ENCODE data around the gene CCDC57. TPM values are rescaled to one million over a fixed set of nuclear protein-coding genes. Genes with fewer than 3 reads are reported as not detected.
"Not testable (repeated sequence)": the region's sequence is repeated elsewhere in the genome, so short reads cannot be mapped to it uniquely, and the experiment has no call there.

Gene CCDC57
- total RNA-seq, 1 donor from 2014 or later = 18.6 TPM

GRCh38 chr17:82152556-82153294, 59.9 kb downstream of the CCDC57 start:
- no peak for DNase-seq

DNA sequence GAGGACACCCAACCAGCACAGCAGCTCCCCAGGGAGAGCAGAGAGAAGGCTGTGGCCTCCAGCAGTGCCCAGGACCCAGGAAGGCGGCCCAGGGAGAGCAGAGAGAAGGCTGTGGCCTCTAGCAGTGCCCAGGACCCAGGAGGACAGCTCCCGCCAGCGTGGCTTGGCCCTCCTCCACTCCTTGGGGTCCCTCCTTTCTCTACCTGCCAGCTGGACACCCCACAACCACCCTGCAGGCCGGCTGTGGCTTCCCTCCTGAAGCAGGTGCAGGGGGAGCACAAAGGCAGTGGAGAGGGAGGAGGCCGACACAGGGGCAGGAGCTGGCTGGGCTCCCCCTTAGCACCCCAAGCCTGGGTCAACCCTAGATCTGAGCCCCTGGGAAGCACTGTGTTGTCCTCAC, 60.5 kb downstream of the CCDC57 start:
- no peak for DNase-seq

DNA sequence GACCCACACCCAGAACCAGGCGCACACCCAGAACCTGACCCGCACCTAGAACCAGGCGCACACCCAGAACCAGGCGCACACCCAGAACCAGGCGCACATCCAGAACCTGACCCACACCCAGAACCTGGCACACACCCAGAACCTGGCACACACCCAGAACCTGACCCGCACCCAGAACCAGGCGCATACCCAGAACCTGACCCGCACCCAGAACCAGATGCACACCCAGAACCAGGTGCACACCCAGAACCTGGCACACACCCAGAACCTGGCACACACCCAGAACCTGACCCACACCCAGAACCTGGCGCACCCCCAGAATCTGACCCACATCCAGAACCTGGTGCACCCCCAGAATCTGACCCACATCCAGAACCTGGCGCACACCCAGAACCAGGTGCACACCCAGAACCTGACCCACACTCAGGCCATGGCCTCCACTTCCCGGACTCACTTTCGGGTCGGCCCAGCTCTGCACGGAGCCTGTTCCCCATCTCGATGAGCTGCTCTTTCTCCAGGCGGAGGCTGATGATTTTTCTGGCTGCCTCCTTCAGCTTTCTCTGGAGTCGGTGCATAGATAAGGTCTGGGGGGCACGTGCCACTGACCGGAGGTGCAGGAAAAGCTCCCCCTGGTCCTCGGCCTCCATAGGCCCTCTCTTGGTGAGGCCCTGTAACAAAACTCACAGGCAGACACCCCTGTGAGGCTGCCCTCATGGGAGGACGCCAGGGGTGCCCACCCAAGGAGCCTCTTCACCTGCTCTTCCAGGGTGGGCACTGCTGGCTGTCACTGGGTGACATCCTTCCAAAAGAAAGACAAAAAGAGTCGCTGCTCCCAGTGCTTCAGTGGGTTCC, 61.3 kb downstream of the CCDC57 start:
- DNase-seq = no peak

DNA sequence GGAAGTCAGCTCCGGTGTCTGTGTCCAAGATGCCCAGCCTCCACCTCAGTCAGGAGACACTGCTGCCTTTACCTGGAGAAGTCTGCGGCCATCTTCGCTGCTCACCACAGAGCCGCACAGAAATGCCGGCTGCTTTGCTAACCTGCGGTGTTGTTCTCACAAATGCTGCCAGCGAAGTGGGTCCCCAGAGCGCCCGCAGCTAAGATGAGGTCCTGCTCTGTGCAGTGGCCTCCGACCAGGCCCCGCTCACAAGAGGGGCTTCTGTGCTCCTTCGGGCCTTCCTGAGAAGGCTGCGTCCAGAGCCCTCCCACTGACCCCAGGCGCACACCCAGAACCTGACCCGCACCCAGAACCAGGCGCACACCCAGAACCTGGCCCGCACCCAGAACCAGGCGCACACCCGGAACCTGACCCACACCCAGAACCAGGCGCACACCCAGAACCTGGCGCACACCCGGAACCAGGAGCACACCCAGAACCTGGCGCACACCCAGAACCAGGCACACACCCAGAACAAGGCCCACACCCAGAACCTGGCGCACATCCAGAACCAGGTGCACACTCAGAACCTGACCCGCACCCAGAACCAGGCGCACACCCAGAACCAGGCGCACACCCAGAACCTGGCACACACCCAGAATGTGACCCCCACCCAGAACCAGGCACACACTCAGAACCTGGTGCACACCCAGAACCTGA, 63.1 kb downstream of the CCDC57 start:
- no peak for DNase-seq

GRCh38 chr17:82148997-82149396, 63.6 kb downstream of the CCDC57 start:
- no peak for DNase-seq

- DNase-seq = no peak
Measured at GRCh38 chr17:82148011-82148410, 64.6 kb downstream of the CCDC57 start.

- no peak for DNase-seq
Measured at GRCh38 chr17:82146663-82147654, 65.7 kb downstream of the CCDC57 start.

DNA sequence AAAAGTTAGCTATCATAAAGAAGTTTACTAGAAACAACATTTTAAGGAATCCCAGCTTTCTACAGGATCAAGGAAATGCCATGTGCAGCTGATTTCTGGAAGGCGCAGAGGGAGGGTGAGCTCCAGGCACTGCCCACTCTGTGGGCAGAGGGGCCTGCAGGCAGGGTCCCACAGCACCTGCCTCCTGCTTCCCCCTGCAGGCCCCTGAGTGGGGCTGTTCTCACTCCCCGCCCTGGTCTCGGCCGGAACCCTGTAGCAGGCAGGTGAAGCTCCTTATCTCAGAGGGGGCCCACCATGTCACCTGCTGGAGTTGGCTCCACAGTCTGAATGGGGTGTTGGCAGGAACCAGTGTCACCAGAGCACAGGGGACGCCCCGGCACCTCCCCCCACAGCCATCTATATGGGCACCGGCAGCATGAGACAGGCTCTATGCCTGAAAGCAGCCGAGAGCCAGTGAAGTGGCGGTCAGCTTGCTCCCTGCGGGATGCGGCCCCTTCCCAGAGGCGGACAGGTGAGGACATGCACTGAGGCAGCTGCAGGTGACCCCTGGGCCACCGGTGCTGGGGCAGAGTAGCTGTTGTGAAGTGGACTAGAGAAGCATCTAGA, 67.0 kb downstream of the CCDC57 start:
- no peak for DNase-seq

GRCh38 chr17:82143333-82143732, 69.3 kb downstream of the CCDC57 start:
- DNase-seq = no peak

- DNase-seq = not testable (repeated sequence)
Measured at GRCh38 chr17:82139961-82140360, 72.7 kb downstream of the CCDC57 start.

DNA sequence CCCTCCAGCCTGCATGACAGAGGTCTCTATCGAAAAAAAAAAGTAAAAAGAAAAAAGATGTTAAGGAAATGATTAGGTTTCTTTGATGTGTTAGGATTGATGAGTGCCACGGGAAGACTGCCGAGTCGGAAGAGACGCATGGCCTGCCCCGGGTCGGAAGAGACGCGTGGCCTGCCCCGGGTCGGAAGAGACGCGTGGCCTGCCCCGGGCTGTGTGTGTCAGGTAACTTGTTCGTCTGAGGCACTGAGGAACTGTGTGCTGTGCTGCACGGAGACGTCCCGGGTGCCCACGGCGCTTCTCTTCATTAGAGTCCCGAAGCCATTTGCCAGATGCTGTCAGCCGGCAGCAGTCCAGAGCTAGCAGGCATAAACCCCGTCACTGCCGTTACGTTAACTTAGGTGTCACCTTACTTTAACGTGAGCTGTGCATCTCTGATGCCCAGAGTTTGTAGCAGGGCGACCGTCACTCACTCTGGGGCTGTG, 74.1 kb downstream of the CCDC57 start:
- DNase-seq = no peak

GRCh38 chr17:82134101-82134500, 78.5 kb downstream of the CCDC57 start:
- no peak for DNase-seq

GRCh38 chr17:82133166-82133953, 79.3 kb downstream of the CCDC57 start:
- not testable (repeated sequence) for DNase-seq

GRCh38 chr17:82129095-82129494, 83.5 kb downstream of the CCDC57 start:
- no peak for DNase-seq

GRCh38 chr17:82128287-82128686, 84.4 kb downstream of the CCDC57 start:
- DNase-seq = no peak

GRCh38 chr17:82127704-82128103, 84.9 kb downstream of the CCDC57 start:
- no peak for DNase-seq

- DNase-seq = no peak
Measured at GRCh38 chr17:82127315-82127595, 85.4 kb downstream of the CCDC57 start.

DNA sequence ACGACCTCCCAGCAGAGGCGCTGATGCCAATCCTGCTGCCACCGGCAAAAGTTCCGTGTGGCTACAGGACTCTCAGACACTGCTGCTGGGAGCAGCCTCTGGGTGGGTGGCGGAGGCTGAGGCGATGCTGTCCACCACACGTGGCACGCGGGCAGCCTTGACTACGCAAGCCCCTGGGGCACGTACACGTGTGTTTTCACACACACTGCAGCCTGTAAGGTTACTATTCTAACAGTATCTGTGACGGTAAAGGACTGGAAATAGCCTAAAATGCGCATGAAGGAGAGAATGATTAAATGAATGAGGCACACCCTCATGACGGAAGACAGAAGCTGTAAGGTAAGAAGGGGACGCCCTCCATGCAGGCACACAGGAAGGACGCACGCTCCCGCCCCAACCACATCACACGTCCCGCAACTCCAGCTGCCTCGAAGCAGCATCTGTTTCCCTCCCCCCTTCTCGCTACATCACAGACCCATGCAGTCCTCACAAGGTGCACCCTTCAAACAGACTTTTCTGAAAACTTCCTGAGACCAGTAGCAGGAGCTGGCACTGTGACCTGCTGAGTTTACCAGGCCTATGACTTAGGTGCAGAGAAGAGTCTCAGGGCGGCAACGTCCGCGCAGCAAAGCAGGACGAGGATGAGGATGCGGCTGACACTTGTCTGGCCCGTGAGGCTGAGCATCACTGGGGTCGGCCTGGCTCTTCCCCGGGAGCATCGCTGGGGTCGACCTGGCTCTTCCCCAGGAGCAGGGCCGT, 85.9 kb downstream of the CCDC57 start:
- no peak for DNase-seq

DNA sequence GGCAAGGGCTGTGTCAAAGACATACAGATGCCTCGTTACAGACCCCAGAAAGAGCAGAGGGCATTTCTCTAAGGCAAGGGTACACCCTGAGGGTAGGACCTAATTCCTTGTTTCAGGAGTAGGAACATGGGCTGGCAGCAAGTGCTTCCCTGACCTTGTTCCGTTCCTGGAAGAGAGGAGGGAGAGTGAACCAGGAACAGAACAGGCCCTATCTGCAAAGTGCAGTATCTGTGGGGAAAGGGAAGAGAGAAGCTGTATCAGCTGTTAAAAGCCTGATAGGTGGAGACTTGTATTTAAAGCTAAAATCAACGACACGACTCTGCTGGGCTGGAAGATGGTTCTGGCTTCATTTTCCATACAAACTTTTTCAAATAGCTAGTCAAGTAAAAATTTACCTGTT, 88.5 kb downstream of the CCDC57 start:
- DNase-seq = no peak
